HepG2 (cell line): ENCODE results near the gene RPS28. TPM values are rescaled to one million over a fixed set of nuclear protein-coding genes. Genes with fewer than 3 reads are reported as not detected.

Experiments
- JUN ChIP-seq: sonication (generic); formaldehyde crosslinking; IDR thresholded peaks from 2 replicates; pipeline ENCODE4 v1.4.0; 2020; ENCODE audit warnings: mild to moderate bottlenecking, missing genetic modification reagents
- MLX ChIP-seq: IDR thresholded peaks from 2 replicates; pipeline ENCODE4 v1.6.1; 2016
- MNT ChIP-seq: fragments of 450-650 bp; IDR thresholded peaks from 2 replicates; pipeline ENCODE4 v1.6.1; 2016
- MZF1 ChIP-seq: sonication (generic); formaldehyde crosslinking; IDR thresholded peaks from 2 replicates; pipeline ENCODE4 v1.8.1; 2023; ENCODE audit warnings: mild to moderate bottlenecking, missing genetic modification reagents, borderline replicate concordance
- SMC3 ChIP-seq: IDR thresholded peaks from 2 replicates; pipeline ENCODE4 v1.6.1; 2011; ENCODE audit warnings: low read length, improper control_type of control experiment
- SUZ12 ChIP-seq: fragments of 150-350 bp; IDR thresholded peaks from 2 replicates; pipeline ENCODE4 v1.6.1; 2014; ENCODE audit warnings: low read depth, low read length
- ZBTB40 ChIP-seq, 2 experiments: fragments of 450-650 bp in 1 of 2; sonication (generic) in 1 of 2; formaldehyde crosslinking in 1 of 2; IDR thresholded peaks; 2 replicates each; pipeline versions ENCODE4 v1.6.1 to v1.8.0; 2016 to 2022; ENCODE audit warnings: antibody characterized with exemption in 1 of 2, mild to moderate bottlenecking in 1 of 2, missing genetic modification reagents in 1 of 2
- ZNF660 ChIP-seq: sonication (generic); formaldehyde crosslinking; IDR thresholded peaks from 2 replicates; pipeline ENCODE4 v1.5.1; 2020; ENCODE audit warnings: mild to moderate bottlenecking, low read depth, missing genetic modification reagents, borderline replicate concordance
- ZNF713 ChIP-seq: sonication (generic); formaldehyde crosslinking; IDR thresholded peaks from 2 replicates; pipeline ENCODE4 v1.4.0; 2020; ENCODE audit warnings: mild to moderate bottlenecking, missing genetic modification reagents
- ZNF766 ChIP-seq: sonication (generic); formaldehyde crosslinking; IDR thresholded peaks from 2 replicates; pipeline ENCODE4 v1.5.0; 2020; ENCODE audit warnings: missing genetic modification reagents, borderline replicate concordance
- ZSCAN21 ChIP-seq: sonication (generic); formaldehyde crosslinking; IDR thresholded peaks from 2 replicates; pipeline ENCODE4 v1.8.0; 2022; ENCODE audit warnings: mild to moderate bottlenecking, missing genetic modification reagents, moderate library complexity, borderline replicate concordance
- ZUFSP ChIP-seq: sonication (generic); formaldehyde crosslinking; IDR thresholded peaks from 2 replicates; pipeline ENCODE4 v1.9.0; 2021; ENCODE audit warnings: missing genetic modification reagents, mild to moderate bottlenecking, borderline replicate concordance
- polyA plus RNA-seq, 8 experiments: library from polyadenylated mRNA; depleted of rRNA in 3 of 8; stranded (reverse) in 7 of 8; unstranded in 1 of 8; fragments of >200 nt; fragmentation: Illumina TruSeq in 4 of 8; extraction: Trizol in 4 of 8; gene quantifications; 2 replicates each; pipeline versions ENCODE4 v1.2.1 to v1.2.3, GENCODE V29; 2011 to 2016; ENCODE audit warnings: low read depth in 4 of 8, missing spikeins in 1 of 8, mixed read lengths in 1 of 8; ENCODE audit not compliant: insufficient read depth in 1 of 8
- total RNA-seq, 5 experiments: library from RNA; depleted of rRNA; stranded (reverse); fragments of >200 nt; fragmentation: Illumina TruSeq; extraction: Trizol; gene quantifications; 2 replicates each; pipeline ENCODE4 v1.2.3, GENCODE V29; 2016; ENCODE audit warnings: low read depth in 1 of 5

Gene RPS28
- total and polyA plus RNA-seq, 2 of the 13 experiments (the other 11 are each of a cell fraction or from before 2014, with no cell fraction given) = 281 to 545 TPM

- no peak for TF ChIP-seq ZBTB40 (IDR thresholded peaks at IDR 0.05)
- TF ChIP-seq ZBTB40 (CRISPR knock-in tag; IDR thresholded peaks at IDR 0.05) = peak; percentile 85
- peak; percentile 99 for TF ChIP-seq ZNF766 (CRISPR knock-in tag)
- peak; percentile 93 for TF ChIP-seq ZSCAN21 (CRISPR knock-in tag)
- no peak for TF ChIP-seq ZNF713 (CRISPR knock-in tag)
- TF ChIP-seq MNT = peak; percentile 86
- peak; percentile 92 for TF ChIP-seq MLX
- TF ChIP-seq ZNF660 = no peak
- peak; percentile 47 for TF ChIP-seq JUN (CRISPR knock-in tag)
- no peak for TF ChIP-seq ZUFSP (CRISPR knock-in tag)
- TF ChIP-seq MZF1 = no peak
- no peak for TF ChIP-seq SUZ12
- no peak for TF ChIP-seq SMC3
Measured at GRCh38 chr19:8307965-8308866, 13.1 kb upstream of the RPS28 start, which contains the start of gene CD320 (continued).
